Activated CD8-positive, alpha-beta T cell treated with anti-CD3 and anti-CD28 coated beads, Interleukin-2, amount 10 ng/mL, durations not matched to agents 7 days and 5 days (primary cell): ENCODE measurements around the gene STK11. TPM values are rescaled to one million over a fixed set of nuclear protein-coding genes. Genes with fewer than 3 reads are reported as not detected.

Experiments
- ATAC-seq: fragments of 150-1000 bp; cut with Tn5 transposase; one replicate; pipeline ENCODE4 v1.10.0; 2021; ENCODE audit warnings: moderate library complexity
- CTCF ChIA-PET: fragments of 350-600 bp; sonication (Branson Sonifier 250); formaldehyde crosslinking; loops from one replicate; lab custom pipeline; 2021; ENCODE audit warnings: antibody characterized with exemption; lab: Charles Lee
- POLR2A ChIA-PET: fragments of 350-600 bp; sonication (Branson Sonifier 250); formaldehyde crosslinking; loops from one replicate; lab custom pipeline; 2021; ENCODE audit warnings: antibody characterized with exemption; lab: Charles Lee
- DNase-seq: peaks from one replicate; pipeline ENCODE4 v3.0.0-alpha.2; 2020
- H3K27ac Mint-ChIP-seq: one replicate; pipeline ENCODE4 v1.8.0; 2021; ENCODE audit warnings: mild to moderate bottlenecking, mixed read lengths
- H3K27me3 Mint-ChIP-seq: one replicate; pipeline ENCODE4 v1.8.0; 2021; ENCODE audit warnings: low read depth, mixed read lengths
- H3K36me3 Mint-ChIP-seq: one replicate; pipeline ENCODE4 v1.8.0; 2021; ENCODE audit warnings: low read depth, mixed read lengths
- H3K4me1 Mint-ChIP-seq: one replicate; pipeline ENCODE4 v1.8.0; 2021; ENCODE audit warnings: low read depth, mixed read lengths
- H3K4me3 Mint-ChIP-seq: one replicate; pipeline ENCODE4 v1.8.0; 2021; ENCODE audit warnings: mild to moderate bottlenecking, mixed read lengths
- H3K9me3 Mint-ChIP-seq: one replicate; pipeline ENCODE4 v1.8.0; 2022; ENCODE audit warnings: mixed read lengths; ENCODE audit not compliant: insufficient read depth
- total RNA-seq, 2 experiments: library from RNA; stranded (reverse); gene quantifications; one replicate each; pipeline ENCODE4 v1.2.3, GENCODE V29; 2021

Gene STK11
- total RNA-seq, 2 experiments from 2014 or later, result 68.8 to 70.8 TPM

GRCh38 chr19:1275260-1275975 lies 69.8 kb downstream of the STK11 start, which contains the start of gene FAM174C:
Gene FAM174C, plus strand, starts transcription at chr19:1275530. Its CDS starts 20 bp downstream, at chr19:1275550.
- POLR2A ChIA-PET, result interaction anchor here (0.6 to 1.5 kb wide), 9 partner anchors 9 to 167 kb away, joined by 3 to 13 read pairs (median 4); partner anchors contain the start of gene NDUFS7
- peak within 1 kb of the TSS; percentile 95 for H3K27ac Mint-ChIP-seq
- no peaks in the 10 kb centered on the region for H3K9me3 Mint-ChIP-seq
- CTCF ChIA-PET, result interaction anchor here (0.9 to 6.3 kb wide), 5 partner anchors 9 to 108 kb away, joined by 3 to 57 read pairs (median 4); no protein-coding TSS in a partner anchor
- peaks cover 68% of the 10 kb centered on the region for H3K36me3 Mint-ChIP-seq
- peak within 1 kb of the TSS; percentile 79 for H3K4me3 Mint-ChIP-seq
- no peaks in the 10 kb centered on the region for H3K27me3 Mint-ChIP-seq
- peak; percentile 82 for ATAC-seq
- peaks cover 54% of the 10 kb centered on the region for H3K4me1 Mint-ChIP-seq
- DNase-seq, result peak; percentile 98

DNA sequence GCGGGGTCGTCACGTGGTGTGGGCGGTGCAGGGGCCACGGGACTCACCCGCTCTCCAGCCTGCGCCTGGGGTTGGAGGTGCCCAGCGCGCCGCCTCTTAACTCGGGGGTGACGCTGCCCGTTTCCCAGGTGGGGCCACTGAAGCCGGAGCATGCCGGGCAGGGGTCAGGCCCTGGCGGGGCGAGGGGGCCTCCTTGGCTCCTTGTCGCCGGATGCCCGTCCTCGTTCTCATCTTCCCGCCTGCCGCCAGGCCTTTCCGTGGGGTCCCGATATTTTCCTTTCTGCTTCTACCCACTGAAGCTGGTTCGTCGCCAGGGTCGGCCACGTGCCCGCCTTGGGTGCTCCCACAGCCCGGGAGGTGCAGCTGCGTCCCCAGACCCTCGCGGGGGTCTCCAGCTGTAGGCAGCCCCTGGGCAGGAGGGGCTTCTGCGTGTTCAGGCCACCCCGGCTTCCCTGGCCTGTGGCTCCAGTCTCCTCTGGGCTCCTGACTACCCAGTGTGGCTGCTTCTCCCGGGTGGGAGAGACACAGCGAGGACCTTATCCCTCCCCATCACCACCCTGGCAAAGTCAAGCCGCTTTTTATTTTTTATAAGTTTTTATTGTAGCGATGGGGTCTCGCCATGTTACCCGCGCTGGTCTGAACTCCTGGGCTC lies 70.5 kb downstream of the STK11 start:
- peaks cover 62% of the 10 kb centered on the region for H3K36me3 Mint-ChIP-seq
- peak overlapping the region; percentile 79 for H3K4me3 Mint-ChIP-seq
- POLR2A ChIA-PET, result interaction anchor here (1.5 kb wide), 1 partner anchor 107 kb away, joined by 4 read pairs; the partner anchor contains the start of gene NDUFS7
- ATAC-seq (no peak), DNase-seq (no peak)
- no peaks in the 10 kb centered on the region for H3K27me3 Mint-ChIP-seq
- H3K9me3 Mint-ChIP-seq, result no peaks in the 10 kb centered on the region
- CTCF ChIA-PET, result interaction anchor here (0.9 to 6.3 kb wide), 2 partner anchors 8 to 32 kb away, joined by 3 to 57 read pairs; no protein-coding TSS in a partner anchor
- H3K4me1 Mint-ChIP-seq, result peaks cover 47% of the 10 kb centered on the region
- H3K27ac Mint-ChIP-seq, result peak overlapping the region; percentile 95

DNA sequence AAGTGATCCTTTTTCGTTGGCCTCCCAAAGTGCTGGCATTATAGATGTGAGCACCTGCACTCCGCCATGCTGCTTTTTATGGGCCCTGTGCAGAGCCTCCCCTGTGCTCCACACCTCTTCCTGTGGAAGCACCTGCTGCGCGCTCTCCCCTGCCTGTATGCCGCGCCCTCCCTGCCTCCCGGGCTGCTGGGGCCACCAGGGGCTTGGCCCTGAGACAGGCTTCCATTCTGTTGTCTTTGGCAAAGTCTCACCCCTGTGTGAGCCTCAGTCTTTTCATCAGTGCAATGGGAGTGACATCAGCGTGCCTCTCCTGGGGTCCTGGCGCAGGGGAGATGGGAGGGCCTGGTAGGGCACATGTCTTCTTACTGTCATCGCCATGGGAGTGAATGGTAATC lies 71.0 kb downstream of the STK11 start:
- Mint-ChIP-seq H3K27me3 (no peaks in the 10 kb centered on the region), H3K4me3 (peak overlapping the region; percentile 79), H3K4me1 (peaks cover 42% of the 10 kb centered on the region), H3K9me3 (no peaks in the 10 kb centered on the region), H3K27ac (peak overlapping the region; percentile 95), H3K36me3 (peaks cover 57% of the 10 kb centered on the region)
- DNase-seq (peak; percentile 59), ATAC-seq (no peak)
- ChIA-PET POLR2A (interaction anchor here (1.6 kb wide), 1 partner anchor 8 kb away, joined by 7 read pairs; the partner anchor contains the start of gene CIRBP), CTCF (interaction anchor here (0.9 to 6.3 kb wide), 3 partner anchors 8 to 107 kb away, joined by 3 to 57 read pairs (median 5); partner anchors contain the start of gene NDUFS7)

DNA sequence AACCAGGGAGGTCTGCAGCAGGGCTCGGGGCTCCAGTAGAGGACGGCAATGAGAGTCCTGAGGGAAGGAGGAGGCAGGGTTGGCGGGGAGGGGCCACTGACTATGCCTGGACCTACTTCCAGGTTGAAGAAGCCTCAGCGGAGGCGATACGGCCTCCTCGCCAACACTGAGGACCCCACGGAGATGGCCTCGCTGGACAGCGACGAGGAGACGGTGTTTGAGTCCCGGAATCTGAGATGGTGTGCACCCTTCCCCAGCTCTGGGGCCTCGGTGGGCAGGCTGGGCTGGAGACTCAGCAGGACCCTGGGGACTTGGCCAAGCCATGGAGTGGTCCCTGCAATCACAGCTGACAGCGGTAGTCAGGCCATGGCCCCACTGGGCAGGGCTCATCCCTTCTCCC lies 71.5 kb downstream of the STK11 start:
- peak overlapping the region; percentile 95 for H3K27ac Mint-ChIP-seq
- ATAC-seq, result no peak
- CTCF ChIA-PET, result interaction anchor here (1.1 to 6.3 kb wide), 3 partner anchors 33 to 106 kb away, joined by 4 to 57 read pairs (median 5); partner anchors contain the start of gene NDUFS7

More for the DNA sequence above, 71.5 kb downstream of the STK11 start:
- Mint-ChIP-seq H3K27me3 (no peaks in the 10 kb centered on the region), H3K4me3 (peak overlapping the region; percentile 79), H3K9me3 (no peaks in the 10 kb centered on the region), H3K4me1 (peaks cover 40% of the 10 kb centered on the region), H3K36me3 (peaks cover 53% of the 10 kb centered on the region)
- DNase-seq, result no peak
- POLR2A ChIA-PET, result interaction anchor here (1.6 kb wide), 1 partner anchor 8 kb away, joined by 7 read pairs; the partner anchor contains the start of gene CIRBP

Other genes starting within 250 kb of the STK11 start
- 10 to 100 TPM; 51.5 to 53.0 TPM for gene WDR18, start 221.4 kb upstream of the STK11 start, total RNA-seq
- gene GRIN3B, start 205.4 kb upstream of the STK11 start, total RNA-seq, result not detected
- 100 to 1,000 TPM; 153 to 160 TPM for gene TMEM259, start 184.7 kb upstream of the STK11 start, total RNA-seq
- gene RNU6-2, start 184.3 kb upstream of the STK11 start, total RNA-seq, result not detected
- gene CNN2, start 179.2 kb upstream of the STK11 start, total RNA-seq, result 100 to 1,000 TPM; 417 to 455 TPM
- gene ABCA7, start 165.7 kb upstream of the STK11 start, total RNA-seq, result 10 to 100 TPM; 76.6 to 77.5 TPM
- gene ARHGAP45, start 138.6 kb upstream of the STK11 start, total RNA-seq, result 100 to 1,000 TPM; 433 to 445 TPM
- gene POLR2E, start 110.4 kb upstream of the STK11 start, total RNA-seq, result 100 to 1,000 TPM; 176 to 177 TPM
- gene GPX4, start 101.8 kb upstream of the STK11 start, total RNA-seq, result 100 to 1,000 TPM; 174 to 177 TPM
- gene SBNO2, start 31.5 kb upstream of the STK11 start, total RNA-seq, result 10 to 100 TPM; 58.6 to 70.5 TPM
- under 1 TPM in 1 of 2 experiments, not detected in 1; 0.10 TPM for gene CBARP, start 32.2 kb downstream of the STK11 start, total RNA-seq
- gene ATP5F1D, start 36.0 kb downstream of the STK11 start, total RNA-seq, result 100 to 1,000 TPM; 209 to 222 TPM
- gene MIDN, start 42.8 kb downstream of the STK11 start, total RNA-seq, result 10 to 100 TPM; 88.4 to 94.3 TPM
- 100 to 1,000 TPM; 172 to 195 TPM for gene CIRBP, start 63.6 kb downstream of the STK11 start, total RNA-seq
- 10 to 100 TPM; 57.1 TPM for gene FAM174C, start 69.8 kb downstream of the STK11 start, total RNA-seq
- gene EFNA2, start 80.1 kb downstream of the STK11 start, total RNA-seq, result not detected
- 100 to 1,000 TPM; 122 to 127 TPM for gene NDUFS7, start 178.1 kb downstream of the STK11 start, total RNA-seq
- 10 to 100 TPM; 26.2 to 26.8 TPM for gene GAMT, start 195.8 kb downstream of the STK11 start, total RNA-seq
- 100 to 1,000 TPM; 264 to 270 TPM for gene DAZAP1, start 201.8 kb downstream of the STK11 start, total RNA-seq
- 1,000 to 10,000 TPM; 1,384 TPM for gene RPS15, start 232.6 kb downstream of the STK11 start, total RNA-seq
- not detected for gene APC2, start 244.3 kb downstream of the STK11 start, total RNA-seq